OCI-LY1 (cell line): ENCODE measurements around the gene VMP1.

Experiments used
- EZH2 ChIP-seq: fragments of 200-600 bp; sonication (generic), shearing (Covaris generic); IDR thresholded peaks from 2 replicates; pipeline ENCODE4 v1.8.0; 2017; ENCODE audit warnings: borderline replicate concordance, mixed run types, mild to moderate bottlenecking, antibody characterized with exemption, low read length, moderate library complexity, mixed read lengths
- TF ChIP-seq, protein P1 (sequence below): fragments of 200-600 bp; sonication (generic), shearing (Covaris generic); IDR thresholded peaks from 2 replicates; pipeline ENCODE4 v1.5.1; 2017; ENCODE audit warnings: mild to moderate bottlenecking, antibody characterized with exemption, low read length, moderate library complexity, mixed read lengths

DNA sequence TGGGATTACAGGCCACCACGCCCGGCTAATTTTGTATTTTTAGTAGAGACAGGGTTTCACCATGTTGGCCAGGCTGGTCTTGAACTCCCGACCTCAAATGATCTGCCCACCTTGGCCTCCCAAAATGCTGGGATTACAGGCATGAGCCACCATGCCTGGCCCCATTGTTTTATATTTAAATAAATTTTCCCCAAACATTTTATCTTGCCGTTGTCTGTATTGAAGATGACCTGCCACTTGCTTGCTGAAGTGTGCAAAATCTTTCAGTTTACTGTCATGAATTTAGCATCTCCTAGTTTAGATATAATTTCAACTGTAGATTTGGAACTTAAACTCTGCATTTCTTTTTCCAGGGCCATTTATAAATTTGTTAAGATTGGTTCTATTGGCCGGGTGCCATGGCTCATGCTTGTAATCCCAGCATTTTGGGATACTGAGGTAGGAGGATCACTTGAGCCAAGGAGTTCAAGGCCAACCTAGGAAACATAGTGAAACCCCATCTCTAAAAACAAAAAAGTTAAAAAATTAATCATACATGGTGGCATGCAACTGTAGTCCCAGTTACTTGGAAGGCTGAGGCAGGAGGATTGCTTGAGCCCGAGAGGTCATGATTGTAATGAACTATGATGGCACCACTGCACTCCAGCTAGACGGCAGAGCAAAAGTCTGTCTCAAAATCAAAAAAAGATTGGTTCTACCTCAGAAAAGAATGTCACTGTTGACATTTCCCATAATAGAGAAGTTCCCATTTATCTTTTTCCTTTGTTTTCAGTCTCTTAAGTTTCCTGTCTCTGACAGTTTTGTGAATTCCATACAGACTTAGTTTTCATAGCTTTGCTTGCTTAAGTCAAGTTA lies 84.4 kb downstream of the VMP1 start:
- TF ChIP-seq EZH2, result no peak
- TF ChIP-seq, protein P1, sequence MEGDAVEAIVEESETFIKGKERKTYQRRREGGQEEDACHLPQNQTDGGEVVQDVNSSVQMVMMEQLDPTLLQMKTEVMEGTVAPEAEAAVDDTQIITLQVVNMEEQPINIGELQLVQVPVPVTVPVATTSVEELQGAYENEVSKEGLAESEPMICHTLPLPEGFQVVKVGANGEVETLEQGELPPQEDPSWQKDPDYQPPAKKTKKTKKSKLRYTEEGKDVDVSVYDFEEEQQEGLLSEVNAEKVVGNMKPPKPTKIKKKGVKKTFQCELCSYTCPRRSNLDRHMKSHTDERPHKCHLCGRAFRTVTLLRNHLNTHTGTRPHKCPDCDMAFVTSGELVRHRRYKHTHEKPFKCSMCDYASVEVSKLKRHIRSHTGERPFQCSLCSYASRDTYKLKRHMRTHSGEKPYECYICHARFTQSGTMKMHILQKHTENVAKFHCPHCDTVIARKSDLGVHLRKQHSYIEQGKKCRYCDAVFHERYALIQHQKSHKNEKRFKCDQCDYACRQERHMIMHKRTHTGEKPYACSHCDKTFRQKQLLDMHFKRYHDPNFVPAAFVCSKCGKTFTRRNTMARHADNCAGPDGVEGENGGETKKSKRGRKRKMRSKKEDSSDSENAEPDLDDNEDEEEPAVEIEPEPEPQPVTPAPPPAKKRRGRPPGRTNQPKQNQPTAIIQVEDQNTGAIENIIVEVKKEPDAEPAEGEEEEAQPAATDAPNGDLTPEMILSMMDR, result no peak
